GM23248 (cell line): Measurements from ENCODE around the gene PTP4A2. TPM values are rescaled to one million over a fixed set of nuclear protein-coding genes. Genes with fewer than 3 reads are reported as not detected.

ENCODE experiments used
- DNase-seq: peaks from one replicate; pipeline ENCODE4 v3.0.0-alpha.2; 2015
- H2AFZ ChIP-seq: fragments of 200-600 bp; sonication (generic); 2 replicates; pipeline ENCODE4 v1.6.1; 2016; ENCODE audit warnings: antibody characterized with exemption
- H3F3A ChIP-seq: fragments of 200-600 bp; sonication (generic); 2 replicates; pipeline ENCODE4 v1.6.1; 2016; ENCODE audit warnings: mild to moderate bottlenecking, antibody characterized with exemption, mixed run types; ENCODE audit not compliant: insufficient read depth
- H3K27ac ChIP-seq: fragments of 200-600 bp; sonication (generic); 2 replicates; pipeline ENCODE4 v1.5.1; 2016; ENCODE audit warnings: mild to moderate bottlenecking
- H3K27me3 ChIP-seq: fragments of 200-600 bp; sonication (generic); replicated peaks from 2 replicates; pipeline ENCODE4 v1.6.1; 2016; ENCODE audit warnings: mild to moderate bottlenecking; ENCODE audit not compliant: insufficient read depth
- H3K36me3 ChIP-seq: fragments of 200-600 bp; sonication (generic); 2 replicates; pipeline ENCODE4 v1.6.1; 2016; ENCODE audit warnings: low read depth, mild to moderate bottlenecking
- H3K4me1 ChIP-seq: fragments of 200-600 bp; sonication (generic); 2 replicates; pipeline ENCODE4 v1.6.1; 2016; ENCODE audit warnings: mild to moderate bottlenecking; ENCODE audit not compliant: insufficient read depth
- H3K4me2 ChIP-seq: fragments of 200-600 bp; sonication (generic); one replicate; pipeline ENCODE4 v1.6.1; 2016; ENCODE audit warnings: mild to moderate bottlenecking; ENCODE audit not compliant: unreplicated experiment
- H3K4me3 ChIP-seq: fragments of 200-600 bp; sonication (generic); 2 replicates; pipeline ENCODE4 v1.5.1; 2016; ENCODE audit warnings: mild to moderate bottlenecking
- H3K79me2 ChIP-seq: fragments of 200-600 bp; sonication (generic); 2 replicates; pipeline ENCODE4 v1.6.1; 2016; ENCODE audit warnings: mild to moderate bottlenecking; ENCODE audit not compliant: insufficient read depth
- H3K9ac ChIP-seq: fragments of 200-600 bp; sonication (generic); 2 replicates; pipeline ENCODE4 v1.6.1; 2016; ENCODE audit warnings: mild to moderate bottlenecking
- H3K9me2 ChIP-seq: fragments of 200-600 bp; sonication (generic); 2 replicates; pipeline ENCODE4 v1.6.1; 2016; ENCODE audit warnings: mixed run types, mild to moderate bottlenecking, moderate library complexity; ENCODE audit not compliant: insufficient read depth
- H3K9me3 ChIP-seq: fragments of 200-600 bp; sonication (generic); one replicate; pipeline ENCODE4 v1.6.1; 2017; ENCODE audit warnings: low read depth
- H4K20me1 ChIP-seq: fragments of 200-600 bp; sonication (generic); 2 replicates; pipeline ENCODE4 v1.6.0; 2016; ENCODE audit not compliant: insufficient read depth
- EZH2 ChIP-seq: fragments of 200-600 bp; sonication (generic); IDR thresholded peaks from 2 replicates; pipeline ENCODE4 v1.6.1; 2018; ENCODE audit warnings: antibody characterized with exemption, mild to moderate bottlenecking; ENCODE audit not compliant: insufficient read depth, poor library complexity, severe bottlenecking
- EZH2phosphoT487 ChIP-seq: fragments of 200-600 bp; sonication (generic); IDR thresholded peaks from 2 replicates; pipeline ENCODE4 v1.6.1; 2018; ENCODE audit warnings: antibody characterized with exemption, moderate library complexity, mild to moderate bottlenecking, low read depth; ENCODE audit not compliant: insufficient read depth
- WGBS, 2 experiments: methylation state at CpG; one replicate each; pipeline ENCODE4 v1.1.6; 2015 to 2017; ENCODE audit warnings: low lambda C conversion rate in 2 of 2, low coverage in 1 of 2; ENCODE audit errors: missing lambda C conversion rate in 2 of 2; 5-methylcytosine and 5-hydroxymethylcytosine counted together
- in situ Hi-C: fragments of 300-500 bp; cut with MboI; formaldehyde crosslinking; loops from 2 replicates; pipeline ENCODE4 v1.15.0; 2020
- polyA plus RNA-seq: library from polyadenylated mRNA; unstranded; fragments of >200 nt; fragmentation: Nextera tagmentation; extraction: Ambion mirVana; gene quantifications from 2 replicates; pipeline ENCODE4 v1.2.1, GENCODE V29; 2016
- total RNA-seq: library from RNA; depleted of rRNA; stranded (reverse); fragments of >200 nt; shearing (Covaris generic); gene quantifications from 2 replicates; pipeline ENCODE4 v1.2.3, GENCODE V29; 2014

The PTP4A2 gene
- total and polyA plus RNA-seq, 2 experiments from 2014 or later, result 292 to 379 TPM

DNA sequence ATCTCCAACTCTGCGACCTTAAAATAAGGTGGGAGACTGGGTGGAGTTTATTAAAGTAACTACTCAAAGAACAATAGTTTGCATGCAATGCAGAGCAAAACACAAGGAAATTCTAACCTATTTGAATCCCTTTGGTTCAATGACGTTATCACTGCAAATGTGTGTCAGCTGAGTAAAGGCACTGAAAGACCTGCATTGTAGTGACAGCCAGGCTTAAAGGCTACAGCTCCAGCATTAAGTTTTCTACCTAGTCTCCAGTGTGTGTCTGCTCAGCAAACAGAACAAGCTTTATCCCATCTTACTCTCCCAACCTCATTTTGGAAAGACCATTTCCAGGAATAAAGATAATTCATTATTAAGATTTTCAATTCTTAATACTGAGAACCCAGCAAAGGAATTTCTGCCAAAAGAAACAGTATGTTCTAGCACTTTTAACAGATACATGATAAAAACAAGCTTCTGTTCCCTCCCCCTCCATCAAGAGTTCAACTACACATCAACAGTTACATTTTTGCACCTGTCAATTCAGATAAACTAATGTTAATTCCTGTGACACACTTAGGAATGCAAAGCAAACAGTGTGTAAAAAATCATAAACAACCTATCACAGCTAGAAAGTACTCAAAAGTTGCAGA lies 14.2 kb downstream of the PTP4A2 start:
- Histone ChIP-seq H3K79me2 (peaks cover 100% of the 10 kb centered on the region), H3K27me3 (no peaks in the 10 kb centered on the region), H3K4me2 (no peak overlapping the region), H4K20me1 (peaks cover 36% of the 10 kb centered on the region), H3K27ac (no peak overlapping the region), H3K9me3 (no peaks in the 10 kb centered on the region), H3K9me2 (no peaks in the 10 kb centered on the region), H3K36me3 (peaks cover 4% of the 10 kb centered on the region; the same call in 1 of the 2 replicates), H3K4me3 (no peak overlapping the region), H3K4me1 (peaks cover 45% of the 10 kb centered on the region), H2AFZ (no peak overlapping the region), H3K9ac (no peak overlapping the region), H3F3A (peaks cover 55% of the 10 kb centered on the region; the same call in 1 of the 2 replicates)
- TF ChIP-seq EZH2 (no peak), EZH2phosphoT487 (no peak)
- DNase-seq, result no peak
- in situ Hi-C loops, result no loop called here
- 71 to 80% methylated on average over 2 of the region's 2 CpGs for WGBS, 2 experiments

DNA sequence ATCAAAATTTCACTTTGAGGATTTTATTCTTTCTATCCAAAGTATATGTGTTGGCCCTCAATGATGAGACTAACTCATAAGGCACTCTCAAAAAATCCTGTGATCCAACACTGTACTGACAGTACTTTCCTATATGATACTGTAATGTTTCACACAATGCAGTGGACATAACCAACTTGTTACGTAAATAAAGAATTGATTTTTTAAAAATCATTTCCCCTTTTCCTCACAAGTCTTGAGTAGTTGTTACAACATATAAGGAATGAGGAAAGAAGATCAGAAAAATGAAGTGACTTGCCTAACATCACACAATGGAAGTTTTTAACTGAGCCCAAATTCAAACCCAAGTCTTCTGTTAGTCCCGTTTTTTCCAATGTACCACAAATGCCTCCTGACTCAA lies 17.2 kb downstream of the PTP4A2 start:
- WGBS, 2 experiments, result 73 to 80% methylated on average over 2 of the region's 2 CpGs
- H3K27ac ChIP-seq, result peak overlapping the region; percentile 2; the same call in 1 of the 2 replicates
- H3K9ac ChIP-seq, result no peak overlapping the region
- no peak for DNase-seq
- peaks cover 24% of the 10 kb centered on the region for H3K36me3 ChIP-seq
- no peak overlapping the region for H2AFZ ChIP-seq
- H3K4me1 ChIP-seq, result peaks cover 23% of the 10 kb centered on the region
- H3K9me3 ChIP-seq, result no peaks in the 10 kb centered on the region
- H3K27me3 ChIP-seq, result no peaks in the 10 kb centered on the region
- in situ Hi-C loops, result no loop called here
- no peaks in the 10 kb centered on the region for H3K9me2 ChIP-seq
- H3K4me2 ChIP-seq, result no peak overlapping the region
- TF ChIP-seq EZH2 (no peak), EZH2phosphoT487 (no peak)
- H4K20me1 ChIP-seq, result peaks cover 33% of the 10 kb centered on the region
- H3K4me3 ChIP-seq, result no peak overlapping the region
- H3F3A ChIP-seq, result peaks cover 47% of the 10 kb centered on the region
- peaks cover 100% of the 10 kb centered on the region for H3K79me2 ChIP-seq

DNA sequence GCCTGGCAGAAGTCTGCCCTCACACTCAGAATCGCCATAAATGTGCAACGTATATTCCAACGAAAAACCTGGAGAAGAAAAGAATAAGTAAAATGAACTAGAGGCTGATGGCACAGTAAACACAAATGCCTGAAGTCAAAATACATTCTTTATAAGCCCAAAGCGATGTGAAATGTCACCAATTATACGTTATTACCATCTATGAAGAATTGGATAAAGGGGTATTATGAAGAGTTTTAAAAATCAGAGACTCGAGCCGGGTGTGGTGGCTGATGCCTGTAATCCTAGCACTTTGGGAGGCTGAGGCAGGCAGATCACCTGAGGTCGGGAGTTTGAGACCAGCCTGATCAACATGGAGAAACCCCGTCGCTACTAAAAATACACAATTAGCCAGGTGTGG lies 18.6 kb downstream of the PTP4A2 start:
- H4K20me1 ChIP-seq, result peaks cover 28% of the 10 kb centered on the region
- peaks cover 21% of the 10 kb centered on the region for H3K4me1 ChIP-seq

DNA sequence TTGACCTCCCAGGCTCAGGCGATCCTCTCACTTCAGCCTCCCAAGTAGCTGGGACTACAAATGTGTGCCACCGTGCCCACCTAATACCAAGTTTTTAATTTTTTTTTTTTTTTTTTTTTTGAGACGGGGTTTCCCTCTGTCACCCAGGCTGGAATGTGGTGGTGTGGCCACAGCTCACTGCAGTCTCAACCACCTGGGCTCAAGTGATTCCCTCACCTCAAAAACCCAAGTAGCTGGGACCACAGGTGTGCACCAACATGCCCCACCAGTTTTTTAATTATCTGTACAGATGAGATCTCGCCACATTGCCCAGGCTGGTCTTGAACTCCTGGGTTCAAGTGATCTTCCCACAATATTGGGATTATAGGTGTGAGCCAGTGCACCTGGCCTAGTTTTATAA lies 22.7 kb downstream of the PTP4A2 start:
- Histone ChIP-seq H3K4me3 (no peak overlapping the region), H3F3A (peaks cover 31% of the 10 kb centered on the region), H3K9me2 (no peaks in the 10 kb centered on the region), H3K9ac (no peak overlapping the region), H4K20me1 (peaks cover 23% of the 10 kb centered on the region), H3K9me3 (no peaks in the 10 kb centered on the region), H3K27me3 (no peaks in the 10 kb centered on the region), H3K79me2 (peaks cover 100% of the 10 kb centered on the region), H3K4me2 (no peak overlapping the region), H3K4me1 (peaks cover 12% of the 10 kb centered on the region), H3K36me3 (peaks cover 78% of the 10 kb centered on the region), H3K27ac (no peak overlapping the region), H2AFZ (no peak overlapping the region)
- no peak for DNase-seq
- in situ Hi-C loops, result no loop called here
- no peak for TF ChIP-seq EZH2
- no peak for TF ChIP-seq EZH2phosphoT487
- 85 to 98% methylated on average over 3 to 4 of the region's 4 CpGs for WGBS, 2 experiments

More for the DNA sequence above, 18.6 kb downstream of the PTP4A2 start:
- H3K9me2 ChIP-seq, result no peaks in the 10 kb centered on the region
- no peak for TF ChIP-seq EZH2
- no peak for TF ChIP-seq EZH2phosphoT487
- H2AFZ ChIP-seq, result no peak overlapping the region
- no peak overlapping the region for H3K27ac ChIP-seq
- peaks cover 100% of the 10 kb centered on the region for H3K79me2 ChIP-seq
- H3F3A ChIP-seq, result peaks cover 41% of the 10 kb centered on the region
- H3K4me3 ChIP-seq, result no peak overlapping the region
- in situ Hi-C loops, result no loop called here
- peaks cover 37% of the 10 kb centered on the region for H3K36me3 ChIP-seq
- DNase-seq, result no peak
- no peaks in the 10 kb centered on the region for H3K27me3 ChIP-seq
- no peaks in the 10 kb centered on the region for H3K9me3 ChIP-seq
- 98% methylated on average over 10 of the region's 10 CpGs for WGBS, 2 experiments
- no peak overlapping the region for H3K9ac ChIP-seq
- H3K4me2 ChIP-seq, result no peak overlapping the region
